KMS-11 (cell line): Measurements from ENCODE around the gene FAM217B.
"Not testable (repeated sequence)": the region's sequence is repeated elsewhere in the genome, so short reads cannot be mapped to it uniquely, and the experiment has no call there.

Source experiments
- H2AFZ ChIP-seq: fragments of 200-600 bp; sonication (generic); 2 replicates; pipeline ENCODE4 v1.6.1; 2016; ENCODE audit warnings: antibody characterized with exemption, mixed run types, low read depth
- H3K27ac ChIP-seq: fragments of 200-600 bp; sonication (generic); 2 replicates; pipeline ENCODE4 v1.6.1; 2016; ENCODE audit warnings: mild to moderate bottlenecking, mixed run types
- H3K27me3 ChIP-seq: fragments of 200-600 bp; sonication (generic); 2 replicates; pipeline ENCODE4 v1.6.1; 2017; ENCODE audit warnings: mild to moderate bottlenecking, low read depth, mixed run types, moderate library complexity; ENCODE audit not compliant: insufficient read depth
- H3K36me3 ChIP-seq: fragments of 200-600 bp; sonication (generic); 2 replicates; pipeline ENCODE4 v1.6.1; 2017; ENCODE audit warnings: mild to moderate bottlenecking, mixed run types; ENCODE audit not compliant: insufficient read depth
- H3K4me1 ChIP-seq: fragments of 200-600 bp; sonication (generic); 2 replicates; pipeline ENCODE4 v1.6.1; 2016; ENCODE audit warnings: mild to moderate bottlenecking, low read depth, mixed run types; ENCODE audit not compliant: poor library complexity, severe bottlenecking
- H3K4me2 ChIP-seq: fragments of 200-600 bp; sonication (generic); 2 replicates; pipeline ENCODE4 v1.7.0; 2016; ENCODE audit warnings: mild to moderate bottlenecking, mixed run types
- H3K4me3 ChIP-seq: fragments of 200-600 bp; sonication (generic); IDR thresholded peaks from 2 replicates; pipeline ENCODE4 v1.6.1; 2017; ENCODE audit warnings: low read depth, low read length, mixed read lengths; ENCODE audit not compliant: insufficient read depth
- H3K79me2 ChIP-seq: fragments of 200-600 bp; sonication (generic); 2 replicates; pipeline ENCODE4 v1.6.1; 2016; ENCODE audit warnings: low read depth, mixed run types; ENCODE audit not compliant: insufficient read depth
- H3K9ac ChIP-seq: fragments of 200-600 bp; sonication (generic); 2 replicates; pipeline ENCODE4 v1.6.1; 2016; ENCODE audit warnings: mild to moderate bottlenecking, mixed run types
- H4K20me1 ChIP-seq: fragments of 200-600 bp; sonication (generic); 2 replicates; pipeline ENCODE4 v1.6.1; 2016; ENCODE audit warnings: mild to moderate bottlenecking, mixed run types; ENCODE audit not compliant: insufficient read depth
- CTCF ChIP-seq: fragments of 200-600 bp; sonication (generic); conservative IDR thresholded peaks from 2 replicates; pipeline ENCODE4 v1.6.1; 2017; ENCODE audit warnings: low read depth, mild to moderate bottlenecking, antibody characterized with exemption, low read length, moderate library complexity, mixed read lengths

Gene FAM217B

GRCh38 chr20:59955131-59955796 lies 15.1 kb downstream of the FAM217B start:
- Histone ChIP-seq H3K4me2 (peak overlapping the region; percentile 71), H3K9ac (peak overlapping the region; percentile 7; the same call in 1 of the 2 replicates), H3K4me1 (peaks cover 9% of the 10 kb centered on the region), H3K27me3 (no peaks in the 10 kb centered on the region), H3K4me3 (no peak overlapping the region), H3K79me2 (no peaks in the 10 kb centered on the region), H3K36me3 (no peaks in the 10 kb centered on the region), H2AFZ (peak overlapping the region; percentile 70; the same call in 1 of the 2 replicates), H4K20me1 (no peaks in the 10 kb centered on the region), H3K27ac (peak overlapping the region; percentile 54)
- TF ChIP-seq CTCF = peak; percentile 48; the same call in 1 of the 2 replicates

GRCh38 chr20:59957568-59957967 lies 17.4 kb downstream of the FAM217B start:
- H3K4me3 ChIP-seq, H3K27me3 ChIP-seq, H3K36me3 ChIP-seq, H4K20me1 ChIP-seq, H2AFZ ChIP-seq, H3K4me2 ChIP-seq, H3K79me2 ChIP-seq, H3K27ac ChIP-seq, H3K4me1 ChIP-seq, H3K9ac ChIP-seq: not testable (repeated sequence)

- no peaks in the 10 kb centered on the region for H3K36me3 ChIP-seq
- H3K4me2 ChIP-seq = no peak within 1 kb of the TSS
- H2AFZ ChIP-seq = no peak within 1 kb of the TSS
- no peak for TF ChIP-seq CTCF
- H3K27ac ChIP-seq = no peak within 1 kb of the TSS
- no peak within 1 kb of the TSS for H3K4me3 ChIP-seq
- H3K4me1 ChIP-seq = peaks cover 9% of the 10 kb centered on the region
- no peak within 1 kb of the TSS for H3K9ac ChIP-seq
- no peaks in the 10 kb centered on the region for H4K20me1 ChIP-seq
- no peaks in the 10 kb centered on the region for H3K79me2 ChIP-seq
- no peaks in the 10 kb centered on the region for H3K27me3 ChIP-seq
Measured at GRCh38 chr20:59958123-59958522, 17.9 kb downstream of the FAM217B start, which contains the start of gene CDH26. TSS of gene CDH26 (plus strand) at chr20:59958423. CDS start at chr20:59958727, 304 bp downstream.

- Histone ChIP-seq H3K27ac (no peak overlapping the region), H4K20me1 (no peaks in the 10 kb centered on the region), H3K4me1 (peaks cover 9% of the 10 kb centered on the region), H3K36me3 (no peaks in the 10 kb centered on the region), H3K9ac (no peak overlapping the region), H2AFZ (no peak overlapping the region), H3K4me2 (no peak overlapping the region), H3K4me3 (no peak overlapping the region), H3K27me3 (no peaks in the 10 kb centered on the region), H3K79me2 (no peaks in the 10 kb centered on the region)
- TF ChIP-seq CTCF = no peak
Measured at GRCh38 chr20:59958626-59959025, 18.4 kb downstream of the FAM217B start.

- TF ChIP-seq CTCF = no peak
- Histone ChIP-seq H4K20me1 (no peaks in the 10 kb centered on the region), H3K4me1 (no peaks in the 10 kb centered on the region), H3K36me3 (no peaks in the 10 kb centered on the region), H3K4me2 (no peak overlapping the region), H3K27ac (no peak overlapping the region), H3K79me2 (no peaks in the 10 kb centered on the region), H3K4me3 (no peak overlapping the region), H3K27me3 (no peaks in the 10 kb centered on the region), H2AFZ (no peak overlapping the region), H3K9ac (no peak overlapping the region)
Measured at GRCh38 chr20:59961423-59961822, 21.2 kb downstream of the FAM217B start.
